Liver (tissue), 9 donors: ENCODE measurements around the gene GIMAP5. TPM values are rescaled to one million over a fixed set of nuclear protein-coding genes. Genes with fewer than 3 reads are reported as not detected.

Experiments
- DNase-seq: peaks from one replicate; pipeline ENCODE4 v3.0.0-alpha.2; 2017; ENCODE audit warnings: low spot score
- H3K27ac ChIP-seq, 2 donors: one replicate each; pipeline ENCODE4 v1.7.0; 2013; ENCODE audit warnings: inconsistent platforms in 2 of 2, low read length in 2 of 2, control low read depth in 1 of 2, low read depth in 1 of 2, mild to moderate bottlenecking in 1 of 2
- H3K27me3 ChIP-seq, 4 donors: one replicate each; pipeline versions ENCODE4 v1.6.1 to v1.7.0; 2013; ENCODE audit warnings: low read length in 3 of 4, inconsistent platforms in 1 of 4, mild to moderate bottlenecking in 1 of 4, moderate library complexity in 1 of 4; ENCODE audit not compliant: control insufficient read depth in 4 of 4, insufficient read depth in 4 of 4
- H3K36me3 ChIP-seq, 4 donors: one replicate each; pipeline versions ENCODE4 v1.6.1 to v1.7.0; 2013; ENCODE audit warnings: low read length in 3 of 4, mild to moderate bottlenecking in 3 of 4, low read depth in 1 of 4, moderate library complexity in 1 of 4; ENCODE audit not compliant: control insufficient read depth in 4 of 4, insufficient read depth in 3 of 4
- H3K4me1 ChIP-seq, 4 donors: one replicate each; pipeline versions ENCODE4 v1.6.1 to v1.7.0; 2013; ENCODE audit warnings: low read length in 3 of 4, mild to moderate bottlenecking in 3 of 4, moderate library complexity in 1 of 4; ENCODE audit not compliant: control insufficient read depth in 4 of 4, insufficient read depth in 4 of 4
- H3K4me3 ChIP-seq, 3 donors: one replicate each; pipeline versions ENCODE4 v1.6.1 to v1.7.0; 2013; ENCODE audit warnings: low read length in 3 of 3, control low read depth in 1 of 3, low read depth in 1 of 3, mild to moderate bottlenecking in 1 of 3
- H3K9ac ChIP-seq, 2 donors: one replicate each; pipeline ENCODE4 v1.7.0; 2013; ENCODE audit warnings: low read length in 2 of 2, mild to moderate bottlenecking in 2 of 2, moderate library complexity in 2 of 2, control low read depth in 1 of 2, low read depth in 1 of 2
- H3K9me3 ChIP-seq, 4 donors: one replicate each; pipeline versions ENCODE4 v1.6.1 to v1.7.0; 2013; ENCODE audit warnings: low read length in 3 of 4; ENCODE audit not compliant: control insufficient read depth in 4 of 4
- ATF3 ChIP-seq: IDR thresholded peaks from 2 replicates; pipeline ENCODE4 v1.6.1; 2016; ENCODE audit warnings: antibody characterized with exemption
- EGR1 ChIP-seq, 2 donors: IDR thresholded peaks; 2 replicates each; pipeline ENCODE4 v1.6.1; 2016 to 2018; ENCODE audit warnings: antibody characterized with exemption in 2 of 2, low read depth in 2 of 2
- FOXA1 ChIP-seq: IDR thresholded peaks from 2 replicates; pipeline ENCODE4 v1.6.1; 2016; ENCODE audit warnings: antibody characterized with exemption
- FOXA2 ChIP-seq: IDR thresholded peaks from 2 replicates; pipeline ENCODE4 v1.6.1; 2016; ENCODE audit warnings: antibody characterized with exemption
- GABPA ChIP-seq, 2 donors: IDR thresholded peaks in 1 of 2; conservative IDR thresholded peaks in 1 of 2; 2 replicates each; pipeline ENCODE4 v1.6.1; 2016; ENCODE audit warnings: antibody characterized with exemption in 2 of 2, mild to moderate bottlenecking in 1 of 2, moderate library complexity in 1 of 2
- HNF4A ChIP-seq, 2 donors: conservative IDR thresholded peaks; 2 replicates each; pipeline ENCODE4 v1.6.1; 2016; ENCODE audit warnings: antibody characterized with exemption in 2 of 2, mild to moderate bottlenecking in 2 of 2
- HNF4G ChIP-seq: IDR thresholded peaks from 2 replicates; pipeline ENCODE4 v1.6.1; 2016; ENCODE audit warnings: antibody characterized with exemption
- NR2F2 ChIP-seq: IDR thresholded peaks from 2 replicates; pipeline ENCODE4 v1.6.1; 2016; ENCODE audit warnings: antibody characterized with exemption
- RAD21 ChIP-seq, 2 donors: IDR thresholded peaks; 2 replicates each; pipeline ENCODE4 v1.6.1; 2016; ENCODE audit warnings: antibody characterized with exemption in 2 of 2, mild to moderate bottlenecking in 2 of 2
- RXRA ChIP-seq, 2 donors: IDR thresholded peaks; 2 replicates each; pipeline ENCODE4 v1.6.1; 2017 to 2018; ENCODE audit warnings: antibody characterized with exemption in 2 of 2, mild to moderate bottlenecking in 1 of 2
- SP1 ChIP-seq: IDR thresholded peaks from 2 replicates; pipeline ENCODE4 v1.6.1; 2018; ENCODE audit warnings: antibody characterized with exemption, mild to moderate bottlenecking
- TAF1 ChIP-seq: conservative IDR thresholded peaks from 2 replicates; pipeline ENCODE4 v1.6.1; 2016; ENCODE audit warnings: antibody characterized with exemption, mild to moderate bottlenecking
- ZBTB33 ChIP-seq: IDR thresholded peaks from 2 replicates; pipeline ENCODE4 v1.6.1; 2016; ENCODE audit warnings: antibody characterized with exemption
- WGBS: extraction: QIAGEN DNeasy Blood & Tissue Kit; methylation state at CpG from one replicate; pipeline ENCODE4 v1.1.7; 2013; 5-methylcytosine and 5-hydroxymethylcytosine counted together
- polyA plus RNA-seq, 2 donors: library from polyadenylated mRNA; stranded (reverse) in 1 of 2; unstranded in 1 of 2; fragments of 200-250 nt in 1 of 2; fragments of >200 nt in 1 of 2; fragmentation: Nextera tagmentation in 1 of 2; extraction: Ambion mirVana in 1 of 2; gene quantifications; one replicate each; pipeline versions ENCODE4 v1.2.1 to v1.2.3, GENCODE V29; 2013 to 2015
- total RNA-seq, 2 donors: library from RNA; depleted of rRNA; stranded (reverse); fragments of >200 nt; gene quantifications; one replicate each; pipeline ENCODE4 v1.2.3, GENCODE V29; 2014
- TF ChIP-seq, protein P1 (sequence below): IDR thresholded peaks from 2 replicates; pipeline ENCODE4 v1.6.1; 2016; ENCODE audit warnings: antibody characterized with exemption, mild to moderate bottlenecking
- TF ChIP-seq, protein P2 (sequence below): IDR thresholded peaks from 2 replicates; pipeline ENCODE4 v1.6.1; 2016; ENCODE audit warnings: antibody characterized with exemption
- TF ChIP-seq, protein P3 (sequence below): fragments of 150-350 bp; IDR thresholded peaks from 2 replicates; pipeline ENCODE4 v1.5.1; 2017; ENCODE audit warnings: improper control_type of control experiment, low read depth, low read length; ENCODE audit not compliant: missing input control
- donor health status: healthy.
- donor health status: healthy.
- donor health status: healthy.
- donor health status: healthy.
- donor health status: healthy.

Gene GIMAP5
- total and polyA plus RNA-seq, 4 donors = 9.7 to 20.6 (median 12.1) TPM

- Histone ChIP-seq H3K9me3 (no peaks in the 10 kb centered on the region), H3K27ac (no peak overlapping the region), H3K4me3 (no peak overlapping the region), H3K9ac (no peak overlapping the region), H3K36me3 (peaks cover 10 to 52% (median 35%) of the 10 kb centered on the region in 4 donors), H3K27me3 (no peaks in the 10 kb centered on the region), H3K4me1 (peaks cover 5 to 33% (median 24%) of the 10 kb centered on the region in 4 donors)
- 83% methylated on average over 9 of the region's 9 CpGs for WGBS
- TF ChIP-seq HNF4G = no peak
- no peak for TF ChIP-seq SP1
- no peak for TF ChIP-seq NR2F2
- TF ChIP-seq, protein P1, sequence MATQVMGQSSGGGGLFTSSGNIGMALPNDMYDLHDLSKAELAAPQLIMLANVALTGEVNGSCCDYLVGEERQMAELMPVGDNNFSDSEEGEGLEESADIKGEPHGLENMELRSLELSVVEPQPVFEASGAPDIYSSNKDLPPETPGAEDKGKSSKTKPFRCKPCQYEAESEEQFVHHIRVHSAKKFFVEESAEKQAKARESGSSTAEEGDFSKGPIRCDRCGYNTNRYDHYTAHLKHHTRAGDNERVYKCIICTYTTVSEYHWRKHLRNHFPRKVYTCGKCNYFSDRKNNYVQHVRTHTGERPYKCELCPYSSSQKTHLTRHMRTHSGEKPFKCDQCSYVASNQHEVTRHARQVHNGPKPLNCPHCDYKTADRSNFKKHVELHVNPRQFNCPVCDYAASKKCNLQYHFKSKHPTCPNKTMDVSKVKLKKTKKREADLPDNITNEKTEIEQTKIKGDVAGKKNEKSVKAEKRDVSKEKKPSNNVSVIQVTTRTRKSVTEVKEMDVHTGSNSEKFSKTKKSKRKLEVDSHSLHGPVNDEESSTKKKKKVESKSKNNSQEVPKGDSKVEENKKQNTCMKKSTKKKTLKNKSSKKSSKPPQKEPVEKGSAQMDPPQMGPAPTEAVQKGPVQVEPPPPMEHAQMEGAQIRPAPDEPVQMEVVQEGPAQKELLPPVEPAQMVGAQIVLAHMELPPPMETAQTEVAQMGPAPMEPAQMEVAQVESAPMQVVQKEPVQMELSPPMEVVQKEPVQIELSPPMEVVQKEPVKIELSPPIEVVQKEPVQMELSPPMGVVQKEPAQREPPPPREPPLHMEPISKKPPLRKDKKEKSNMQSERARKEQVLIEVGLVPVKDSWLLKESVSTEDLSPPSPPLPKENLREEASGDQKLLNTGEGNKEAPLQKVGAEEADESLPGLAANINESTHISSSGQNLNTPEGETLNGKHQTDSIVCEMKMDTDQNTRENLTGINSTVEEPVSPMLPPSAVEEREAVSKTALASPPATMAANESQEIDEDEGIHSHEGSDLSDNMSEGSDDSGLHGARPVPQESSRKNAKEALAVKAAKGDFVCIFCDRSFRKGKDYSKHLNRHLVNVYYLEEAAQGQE = no peak
- no peak for TF ChIP-seq RXRA (IDR thresholded peaks at IDR 0.05)
- TF ChIP-seq HNF4A (conservative IDR thresholded peaks at IDR 0.05) = no peak
- TF ChIP-seq, protein P2, sequence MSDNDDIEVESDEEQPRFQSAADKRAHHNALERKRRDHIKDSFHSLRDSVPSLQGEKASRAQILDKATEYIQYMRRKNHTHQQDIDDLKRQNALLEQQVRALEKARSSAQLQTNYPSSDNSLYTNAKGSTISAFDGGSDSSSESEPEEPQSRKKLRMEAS = no peak
- no peak for TF ChIP-seq ATF3
- no peak for TF ChIP-seq FOXA2
- no peak for TF ChIP-seq ZBTB33
- no peak for DNase-seq
Observed at GRCh38 chr7:150790416-150791075, 53.3 kb downstream of the GIMAP5 start.

- Histone ChIP-seq H3K4me1 (peaks cover 5 to 36% (median 21%) of the 10 kb centered on the region in 4 donors), H3K9me3 (no peaks in the 10 kb centered on the region), H3K27me3 (no peaks in the 10 kb centered on the region), H3K4me3 (no peak overlapping the region), H3K36me3 (peaks cover 10 to 55% (median 39%) of the 10 kb centered on the region in 4 donors), H3K9ac (no peak overlapping the region), H3K27ac (peak overlapping the region in 1 of 2 donors; percentile 16)
- WGBS = 91% methylated on average over 5 of the region's 5 CpGs
- TF ChIP-seq, protein P2 = no peak
- no peak for TF ChIP-seq NR2F2
- TF ChIP-seq, protein P3, sequence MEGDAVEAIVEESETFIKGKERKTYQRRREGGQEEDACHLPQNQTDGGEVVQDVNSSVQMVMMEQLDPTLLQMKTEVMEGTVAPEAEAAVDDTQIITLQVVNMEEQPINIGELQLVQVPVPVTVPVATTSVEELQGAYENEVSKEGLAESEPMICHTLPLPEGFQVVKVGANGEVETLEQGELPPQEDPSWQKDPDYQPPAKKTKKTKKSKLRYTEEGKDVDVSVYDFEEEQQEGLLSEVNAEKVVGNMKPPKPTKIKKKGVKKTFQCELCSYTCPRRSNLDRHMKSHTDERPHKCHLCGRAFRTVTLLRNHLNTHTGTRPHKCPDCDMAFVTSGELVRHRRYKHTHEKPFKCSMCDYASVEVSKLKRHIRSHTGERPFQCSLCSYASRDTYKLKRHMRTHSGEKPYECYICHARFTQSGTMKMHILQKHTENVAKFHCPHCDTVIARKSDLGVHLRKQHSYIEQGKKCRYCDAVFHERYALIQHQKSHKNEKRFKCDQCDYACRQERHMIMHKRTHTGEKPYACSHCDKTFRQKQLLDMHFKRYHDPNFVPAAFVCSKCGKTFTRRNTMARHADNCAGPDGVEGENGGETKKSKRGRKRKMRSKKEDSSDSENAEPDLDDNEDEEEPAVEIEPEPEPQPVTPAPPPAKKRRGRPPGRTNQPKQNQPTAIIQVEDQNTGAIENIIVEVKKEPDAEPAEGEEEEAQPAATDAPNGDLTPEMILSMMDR = no peak
- TF ChIP-seq FOXA1 = no peak
- no peak for TF ChIP-seq GABPA (IDR thresholded peaks at IDR 0.05 in 1 of 2, conservative IDR thresholded peaks at IDR 0.05 in 1 of 2)
- TF ChIP-seq EGR1 (IDR thresholded peaks at IDR 0.05; ENCODE audit: low read depth in 2 of 2) = no peak
- TF ChIP-seq TAF1 = no peak
- no peak for TF ChIP-seq HNF4A (conservative IDR thresholded peaks at IDR 0.05)
- no peak for TF ChIP-seq HNF4G
- TF ChIP-seq RAD21 (IDR thresholded peaks at IDR 0.05) = no peak
- no peak for DNase-seq
Observed at GRCh38 chr7:150791304-150791703, 54.1 kb downstream of the GIMAP5 start.
